AG04450 (cell line): ENCODE measurements around the gene DOLPP1. TPM values are rescaled to one million over a fixed set of nuclear protein-coding genes. Genes with fewer than 3 reads are reported as not detected.

Experiments used
- CTCF ChIA-PET: fragments of 300-600, 350-600 bp; formaldehyde crosslinking; extraction: SDS; loops from one replicate; lab custom pipeline; 2022; ENCODE audit warnings: antibody characterized with exemption, inconsistent platforms; lab: Charles Lee
- POLR2A ChIA-PET: fragments of 350-600 bp; formaldehyde crosslinking; extraction: SDS; loops from one replicate; lab custom pipeline; 2021; ENCODE audit warnings: antibody characterized with exemption, inconsistent platforms; lab: Yijun Ruan, JAX
- DNase-seq: peaks from one replicate; pipeline ENCODE4 v3.0.0-alpha.2; 2011; ENCODE audit warnings: low read depth, low spot score
- H3K27ac ChIP-seq: one replicate; pipeline ENCODE4 v1.5.1; 2012; ENCODE audit warnings: low read depth, low read length, control low read depth
- H3K27me3 ChIP-seq: one replicate; pipeline ENCODE4 v1.6.0; 2012; ENCODE audit warnings: low read length; ENCODE audit not compliant: control insufficient read depth, insufficient read depth
- H3K4me3 ChIP-seq: 2 replicates; pipeline ENCODE4 v1.5.1; 2011; ENCODE audit warnings: mild to moderate bottlenecking, low read depth, low read length, control low read depth
- H3K9me3 ChIP-seq: 2 replicates; pipeline ENCODE4 v1.5.1; 2012; ENCODE audit warnings: low read length; ENCODE audit not compliant: control insufficient read depth, insufficient read depth
- CTCF ChIP-seq: IDR thresholded peaks from 2 replicates; pipeline ENCODE4 v1.5.1; 2011; ENCODE audit warnings: low read depth, low read length, control low read depth, inconsistent platforms
- polyA plus RNA-seq: library from polyadenylated mRNA; depleted of rRNA; stranded (reverse); fragments of >200 nt; gene quantifications from 2 replicates; pipeline ENCODE4 v1.2.3, GENCODE V29; 2011

Gene DOLPP1
- polyA plus RNA-seq, 1 experiment = 11.9 TPM

- Histone ChIP-seq H3K9me3 (no peaks in the 10 kb centered on the region; the same call in 1 of the 2 replicates), H3K27ac (no peak overlapping the region), H3K4me3 (no peak overlapping the region), H3K27me3 (no peaks in the 10 kb centered on the region)
- ChIA-PET CTCF (interaction anchor here (0.9 to 1.0 kb wide), 2 partner anchors 9 to 66 kb away, joined by 3 read pairs; partner anchors contain the start of gene SH3GLB2), POLR2A (interaction anchor here (0.8 kb wide), 1 partner anchor 13 kb away, joined by 3 read pairs; no protein-coding TSS in a partner anchor)
- TF ChIP-seq CTCF = no peak
- DNase-seq = no peak
Measured at GRCh38 chr9:129094387-129095169, 13.7 kb downstream of the DOLPP1 start.

- Histone ChIP-seq H3K4me3 (no peak overlapping the region), H3K9me3 (no peaks in the 10 kb centered on the region; the same call in 1 of the 2 replicates), H3K27me3 (no peaks in the 10 kb centered on the region), H3K27ac (no peak overlapping the region)
- no peak for DNase-seq
- ChIA-PET POLR2A (no interaction called here), CTCF (interaction anchor here (0.9 kb wide), 1 partner anchor 67 kb away, joined by 3 read pairs; the partner anchor contains the start of gene SH3GLB2)
- no peak for TF ChIP-seq CTCF
Measured at GRCh38 chr9:129095170-129095667, 14.3 kb downstream of the DOLPP1 start.

GRCh38 chr9:129095908-129096307 is 15.0 kb downstream of the DOLPP1 start:
- ChIA-PET POLR2A (no interaction called here), CTCF (no interaction called here)
- no peak for DNase-seq
- no peak for TF ChIP-seq CTCF
- Histone ChIP-seq H3K27me3 (no peaks in the 10 kb centered on the region), H3K4me3 (no peak overlapping the region), H3K27ac (no peak overlapping the region), H3K9me3 (no peaks in the 10 kb centered on the region; the same call in 1 of the 2 replicates)

- no peak for DNase-seq
Measured at GRCh38 chr9:129097671-129098306, 16.9 kb downstream of the DOLPP1 start.

More at GRCh38 chr9:129097671-129098306, 16.9 kb downstream of the DOLPP1 start:
- POLR2A ChIA-PET = no interaction called here
- Histone ChIP-seq H3K27ac (no peak overlapping the region), H3K4me3 (no peak overlapping the region), H3K27me3 (no peaks in the 10 kb centered on the region), H3K9me3 (no peaks in the 10 kb centered on the region; the same call in 1 of the 2 replicates)
- CTCF ChIA-PET = interaction anchor here (0.8 kb wide), 1 partner anchor 15 kb away, joined by 3 read pairs; no protein-coding TSS in a partner anchor
- TF ChIP-seq CTCF = no peak
